Femur (tissue), 1 donor: ENCODE data around the gene SH3TC2.
A peak's percentile ranks its signal among the peaks of the same experiment; 100 is the strongest.

Experiments
- DNase-seq: peaks from one replicate; pipeline ENCODE4 v3.0.0-alpha.2; 2017

SH3TC2 gene

DNA sequence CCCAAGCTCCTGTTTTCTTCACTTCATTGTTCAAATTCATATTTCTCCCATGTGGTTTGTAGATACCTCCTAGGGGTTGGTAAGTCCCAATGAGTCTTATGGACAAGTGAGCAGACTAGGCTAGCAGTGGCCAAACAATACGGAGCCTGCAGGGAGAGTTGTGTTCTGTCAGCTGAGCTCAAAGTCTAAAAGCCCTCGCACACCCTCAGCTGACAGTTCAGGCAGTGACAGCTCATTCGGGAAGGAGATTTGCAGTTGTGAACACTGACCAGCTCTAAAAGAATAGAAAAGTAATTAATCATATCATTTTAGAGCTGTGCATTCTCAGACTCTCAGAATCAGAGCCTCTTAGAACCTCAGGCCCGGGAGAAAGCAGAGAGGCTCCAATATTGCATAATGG is 95.1 kb downstream of the SH3TC2 start:
- DNase-seq = no peak

DNA sequence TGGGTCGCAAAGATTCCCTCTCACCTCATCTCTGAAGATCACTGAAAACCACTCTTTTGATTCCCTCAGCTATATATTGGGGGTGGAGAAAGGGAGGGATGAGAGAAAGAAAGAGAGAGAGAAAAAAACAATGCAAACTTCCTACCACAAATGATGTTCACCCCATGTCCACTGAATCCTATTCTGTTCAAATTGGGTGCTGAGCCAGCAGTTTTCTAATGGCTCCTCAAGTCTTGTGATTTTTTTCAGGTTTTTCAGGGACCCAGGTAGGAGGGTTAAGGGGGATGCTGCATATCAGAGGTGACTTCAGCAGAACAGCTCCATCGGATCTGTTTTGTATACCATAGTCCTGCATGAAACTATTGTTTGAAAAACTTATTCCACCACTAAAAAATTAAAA is 95.9 kb downstream of the SH3TC2 start:
- no peak for DNase-seq

DNA sequence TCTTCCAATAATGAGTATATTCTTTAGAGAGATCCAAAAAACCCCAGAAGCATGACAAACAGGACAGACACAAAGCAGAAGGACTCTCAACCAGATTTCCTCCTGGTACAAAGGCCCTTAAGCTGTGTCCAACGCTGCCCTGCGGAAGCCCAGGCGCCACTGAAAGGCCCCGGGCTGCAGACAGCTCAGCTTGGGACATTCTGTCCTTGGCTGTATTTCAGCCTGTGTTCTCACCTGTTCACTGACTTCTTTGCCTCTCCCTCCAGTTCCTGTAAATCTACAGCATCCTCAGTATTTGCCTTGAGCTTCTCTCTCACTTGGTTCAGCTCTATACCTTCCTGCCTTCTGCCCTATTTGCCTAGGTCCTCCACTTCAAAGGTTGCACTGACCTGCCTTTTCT is 96.5 kb downstream of the SH3TC2 start:
- no peak for DNase-seq

DNA sequence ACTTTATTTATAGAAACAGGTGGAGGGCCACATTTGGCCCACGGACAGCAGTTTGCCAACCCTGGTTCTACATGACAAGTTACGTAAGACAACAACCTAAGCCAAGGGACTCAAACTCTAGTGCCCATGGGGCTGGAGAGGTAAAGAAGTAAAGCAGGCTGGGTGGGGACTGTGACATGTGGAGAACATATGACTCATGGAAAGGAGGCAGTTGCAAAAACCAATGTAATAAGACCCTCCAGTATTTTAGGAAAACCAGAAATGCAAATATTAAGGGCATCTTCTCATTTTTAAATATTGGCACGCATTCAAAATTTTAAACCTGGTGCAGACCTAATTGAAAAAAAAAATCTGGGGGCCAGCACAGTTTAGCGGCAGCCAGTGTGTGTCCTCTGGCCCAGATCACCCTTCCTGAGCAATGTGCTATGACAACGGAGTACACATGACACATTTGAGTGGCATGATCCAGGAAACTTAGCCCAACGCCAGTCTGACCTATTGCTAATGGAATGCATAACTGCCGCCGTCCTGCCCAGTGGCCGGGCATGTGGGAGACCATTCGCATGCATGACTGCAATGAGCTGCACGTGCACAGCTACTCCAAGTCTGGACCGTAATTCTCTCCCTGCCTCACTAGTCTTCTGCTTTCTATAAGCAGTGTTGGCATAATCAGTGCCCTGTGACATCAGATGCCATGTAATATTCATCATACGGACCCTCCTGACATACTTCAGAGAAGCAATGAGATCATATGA is 97.2 kb downstream of the SH3TC2 start:
- peak; percentile 88 for DNase-seq

DNA sequence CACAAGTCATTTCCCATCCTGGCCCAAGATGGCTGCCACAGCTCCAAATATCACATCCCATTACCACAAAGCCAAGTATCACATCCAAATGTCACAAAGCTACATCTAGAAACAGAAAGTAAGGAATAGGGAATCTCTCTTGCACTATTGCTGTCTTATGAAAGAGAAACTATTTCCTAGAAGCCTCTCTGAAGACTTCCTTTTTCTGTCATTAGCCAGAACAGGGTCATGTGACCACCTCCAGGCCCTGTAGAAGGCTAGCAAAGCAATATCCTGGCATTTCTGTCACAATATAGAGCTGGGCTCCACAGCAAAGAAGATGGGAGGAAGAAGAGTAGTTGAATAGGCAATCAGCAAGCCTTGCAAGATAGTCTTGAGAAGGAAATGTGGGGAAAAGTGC is 99.2 kb downstream of the SH3TC2 start:
- no peak for DNase-seq

DNA sequence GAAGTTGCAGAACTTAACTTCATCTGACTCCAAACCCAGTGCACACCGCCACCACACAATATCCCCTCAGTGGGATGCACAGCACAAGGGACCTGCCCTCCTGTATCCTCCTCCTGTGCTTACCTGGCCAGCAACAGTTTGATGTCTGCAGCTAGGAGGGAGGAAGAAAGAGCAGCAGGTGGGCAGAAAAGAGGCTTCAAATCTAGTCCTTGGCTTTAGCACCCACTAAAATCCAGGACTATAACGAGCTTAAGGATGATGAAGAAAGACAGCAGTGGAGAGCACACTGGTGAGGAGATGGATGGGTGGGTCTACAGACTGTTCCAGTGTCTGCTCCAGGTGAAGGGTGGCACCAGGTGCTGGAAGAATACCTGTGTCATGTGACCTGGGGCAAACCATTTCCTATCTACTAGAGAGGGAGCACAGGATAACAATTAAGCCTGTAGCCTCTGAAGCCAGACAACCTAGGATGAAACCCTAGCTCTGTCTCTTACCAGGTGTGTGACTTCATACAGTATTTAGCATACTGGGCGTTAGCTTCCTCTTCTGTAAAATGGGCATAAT is 100.0 kb downstream of the SH3TC2 start:
- DNase-seq = no peak

DNA sequence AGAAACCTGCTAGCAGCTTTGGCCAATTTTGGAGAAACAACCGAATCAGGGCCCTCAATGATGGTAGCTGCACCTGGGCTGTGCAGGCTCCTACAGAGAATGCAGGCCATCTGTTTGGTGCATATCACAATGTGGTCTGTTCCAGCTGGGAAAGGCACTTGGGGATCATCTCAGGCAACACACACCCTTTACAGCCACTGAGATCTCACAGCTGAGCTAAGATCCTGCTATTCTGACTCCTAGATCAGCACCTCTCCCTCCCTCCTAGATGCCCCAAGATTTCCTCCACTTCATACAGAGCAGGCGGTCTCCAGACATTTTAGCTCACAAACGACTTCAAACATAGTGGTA is 100.7 kb downstream of the SH3TC2 start:
- no peak for DNase-seq

DNA sequence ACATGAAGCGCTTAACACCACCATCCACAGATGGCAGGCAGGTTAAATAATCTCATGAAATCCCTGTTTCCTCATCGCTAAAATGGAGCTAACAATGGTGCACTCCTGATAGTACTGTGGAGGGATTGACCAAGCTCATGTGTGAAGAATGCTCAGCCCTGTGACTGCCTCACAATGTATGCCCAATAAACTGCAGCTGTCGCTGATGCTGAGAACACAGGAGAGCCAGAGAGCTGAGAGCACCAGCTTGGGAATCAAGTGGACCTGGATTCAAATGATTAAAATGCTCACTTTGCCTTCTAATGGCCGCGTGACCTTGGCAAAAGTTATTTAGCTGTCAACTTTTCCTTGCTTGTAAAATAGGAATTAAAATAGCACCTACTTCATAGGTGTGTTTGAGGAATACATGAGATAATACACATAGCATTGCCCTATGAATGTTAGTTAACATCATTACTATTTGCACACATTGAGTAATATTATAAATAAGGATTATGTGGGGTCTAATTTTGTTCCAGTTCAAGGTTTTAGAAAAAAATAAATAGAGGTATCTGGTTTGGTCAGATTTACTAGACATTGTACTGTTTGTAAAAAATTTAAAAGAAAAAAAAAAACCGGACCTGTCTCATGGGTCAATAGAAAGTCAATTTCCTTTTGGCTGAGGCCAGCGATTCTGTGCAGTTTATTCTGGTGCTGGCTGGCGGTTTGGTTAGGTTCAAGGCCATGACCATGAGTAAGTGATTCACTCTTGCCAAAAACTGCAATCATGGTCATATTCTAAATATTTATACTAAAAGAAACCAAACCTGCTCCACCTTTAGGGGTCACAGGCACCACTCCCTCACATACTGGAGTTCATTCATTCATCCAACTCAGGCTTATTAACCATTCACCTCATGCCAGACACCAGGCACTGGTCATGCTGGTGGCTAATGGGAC is 101.3 kb downstream of the SH3TC2 start:
- DNase-seq = no peak

DNA sequence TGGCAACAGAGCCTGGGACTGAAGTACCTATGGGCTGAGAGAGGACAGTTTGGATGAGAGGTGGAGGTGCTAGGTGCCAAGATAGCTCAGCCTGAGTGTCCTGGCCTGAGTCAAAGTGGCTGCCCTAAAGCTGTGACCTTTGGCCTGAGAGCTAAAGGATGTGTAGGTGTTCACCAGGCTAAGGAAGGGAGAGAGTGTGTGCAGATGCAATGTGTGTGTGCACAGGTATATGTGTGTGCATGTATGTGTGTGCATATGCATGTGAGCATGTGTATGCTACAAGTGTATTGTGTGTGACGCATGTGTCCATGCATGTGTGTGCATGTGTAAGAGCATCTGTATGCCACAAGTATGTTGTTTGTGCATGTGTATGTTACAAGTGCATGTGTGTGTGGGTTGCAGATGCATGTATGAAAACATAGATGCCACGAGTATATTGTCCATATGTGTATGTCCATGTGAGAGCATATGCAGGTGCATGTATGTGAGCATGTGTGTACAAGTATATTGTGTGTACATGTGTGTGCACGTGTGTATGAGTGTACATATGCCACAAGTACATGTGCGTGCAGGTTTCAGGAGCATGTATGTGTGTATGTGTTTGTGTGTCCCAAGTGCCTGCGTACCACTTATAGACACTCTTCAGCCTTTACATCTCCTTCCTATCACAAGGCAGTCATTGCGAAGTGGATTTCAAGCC is 102.6 kb downstream of the SH3TC2 start:
- DNase-seq = no peak

DNA sequence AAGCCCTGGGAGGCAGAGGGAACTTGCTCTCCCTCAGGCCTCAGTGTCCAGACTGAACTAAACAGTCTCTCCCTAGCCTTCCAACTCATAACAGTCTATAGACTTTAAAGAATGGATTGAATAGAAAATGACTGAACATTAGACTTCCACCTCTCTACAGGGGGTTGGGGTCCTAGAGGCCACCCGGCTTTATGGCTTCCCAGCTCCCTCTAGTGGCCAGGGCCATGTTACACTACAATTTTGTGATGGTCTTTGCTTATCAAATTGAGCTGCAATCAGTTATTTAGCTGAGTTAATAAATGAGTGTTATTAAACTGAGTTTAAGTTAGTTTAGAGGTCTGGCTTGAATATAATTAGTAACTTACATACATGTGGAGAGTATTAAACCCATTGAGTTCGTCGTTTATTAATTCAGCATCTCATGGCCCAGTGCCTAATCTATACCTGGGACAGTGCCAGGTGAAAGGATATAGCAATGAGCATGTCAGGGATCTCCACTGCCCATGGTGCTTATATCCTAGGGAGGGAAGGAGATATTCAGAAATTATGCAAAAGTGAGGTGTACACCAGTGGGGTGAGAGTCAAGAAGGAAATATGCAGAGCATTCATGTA is 105.2 kb downstream of the SH3TC2 start:
- DNase-seq = no peak

DNA sequence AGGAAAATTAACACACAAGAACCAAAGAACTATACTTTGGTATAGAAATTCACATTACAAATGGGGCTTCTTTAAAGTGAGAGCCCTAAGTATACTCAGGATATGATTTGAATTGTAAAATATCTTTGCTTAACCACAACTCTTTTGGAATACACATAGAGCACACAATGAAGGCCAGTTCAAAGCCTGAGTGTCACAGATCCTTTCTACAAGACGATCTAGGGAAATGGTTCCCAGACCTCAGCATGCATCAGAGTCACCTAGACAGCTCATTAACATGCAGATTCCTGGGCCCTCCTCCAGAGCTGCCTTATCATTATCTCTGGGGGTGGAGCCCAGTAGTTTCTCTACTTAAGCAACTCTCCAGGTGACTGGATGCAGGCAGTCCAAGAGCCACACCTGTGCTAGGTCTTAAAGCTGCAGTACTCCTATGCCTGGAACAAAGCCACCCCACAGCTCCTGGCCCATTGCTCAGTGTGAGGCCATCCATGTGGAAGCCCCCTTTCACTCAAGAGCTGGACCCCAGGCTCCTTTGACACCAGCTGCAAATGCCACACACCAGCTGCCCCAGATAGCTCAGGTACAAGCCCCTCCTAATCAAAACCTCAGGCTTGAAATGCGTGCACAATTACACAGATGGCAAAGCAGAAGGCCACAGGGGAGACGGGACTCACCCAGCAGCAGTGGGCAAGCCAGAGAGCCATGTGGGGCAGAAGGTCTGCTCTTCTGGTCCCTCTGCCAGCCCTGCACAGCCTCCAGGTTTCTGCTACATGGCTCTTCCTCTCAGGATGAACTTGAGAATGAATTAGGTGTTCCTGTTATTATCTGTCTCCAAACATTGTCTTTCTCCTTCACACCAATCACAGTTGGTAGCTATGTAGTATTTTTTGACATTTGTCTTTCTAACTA is 106.1 kb downstream of the SH3TC2 start:
- DNase-seq = no peak
